ENCODE results near the gene CREB3L2.

CREB3L2 gene

DNA sequence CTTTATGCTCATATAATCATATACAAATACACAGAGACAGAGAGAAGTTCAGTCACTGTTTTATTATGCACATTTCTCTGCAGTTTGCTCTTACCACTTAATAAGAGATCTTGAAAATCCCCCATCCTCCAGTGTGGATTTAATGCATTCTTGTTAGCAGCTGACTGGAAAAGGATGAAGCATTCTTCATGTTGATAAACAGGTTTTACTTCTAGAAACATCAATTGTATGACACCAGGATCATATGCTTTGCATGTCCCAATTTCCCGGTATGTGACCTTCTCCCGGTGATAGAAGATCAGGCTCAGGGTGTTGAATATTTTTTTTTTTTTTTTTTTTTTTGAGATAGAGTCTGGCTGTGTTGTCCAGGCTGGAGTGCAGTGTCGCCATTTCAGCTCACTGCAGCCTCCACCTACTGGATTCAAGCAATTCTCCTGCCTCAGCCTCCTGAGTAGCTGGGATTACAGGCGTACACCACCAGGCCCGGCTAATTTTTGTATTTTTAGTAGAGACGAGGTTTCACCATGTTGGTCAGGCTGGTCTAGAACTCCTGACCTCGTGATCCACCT lies 6.2 kb upstream of the CREB3L2 start:
- Histone ChIP-seq H3K36me3 (ENCODE audit: control insufficient read depth, insufficient read depth, low read length) (no peaks in the 10 kb centered on the region), H3K27me3 (ENCODE audit: control insufficient read depth, insufficient read depth, low read length) (no peaks in the 10 kb centered on the region), H3K4me1 (ENCODE audit: control insufficient read depth, insufficient read depth, low read length) (no peaks in the 10 kb centered on the region), H3K4me3 (ENCODE audit: low read length) (no peak overlapping the region), H3K9ac (ENCODE audit: low read length) (no peak overlapping the region), H3K9me3 (ENCODE audit: control insufficient read depth, low read length) (no peaks in the 10 kb centered on the region)

- Histone ChIP-seq H3K4me1 (ENCODE audit: control insufficient read depth, insufficient read depth, low read length) (no peaks in the 10 kb centered on the region), H3K9ac (ENCODE audit: low read length) (no peak overlapping the region), H3K4me3 (ENCODE audit: low read length) (no peak overlapping the region), H3K9me3 (ENCODE audit: control insufficient read depth, low read length) (no peaks in the 10 kb centered on the region), H3K36me3 (ENCODE audit: control insufficient read depth, insufficient read depth, low read length) (no peaks in the 10 kb centered on the region), H3K27me3 (ENCODE audit: control insufficient read depth, insufficient read depth, low read length) (no peaks in the 10 kb centered on the region)
Measured at GRCh38 chr7:138006106-138006505, 4.2 kb upstream of the CREB3L2 start.

GRCh38 chr7:138004936-138005335 lies 3.0 kb upstream of the CREB3L2 start:
- Histone ChIP-seq H3K4me1 (ENCODE audit: control insufficient read depth, insufficient read depth, low read length) (peaks cover 4% of the 10 kb centered on the region), H3K27me3 (ENCODE audit: control insufficient read depth, insufficient read depth, low read length) (no peaks in the 10 kb centered on the region), H3K36me3 (ENCODE audit: control insufficient read depth, insufficient read depth, low read length) (no peaks in the 10 kb centered on the region), H3K4me3 (ENCODE audit: low read length) (no peak overlapping the region), H3K9ac (ENCODE audit: low read length) (no peak overlapping the region), H3K9me3 (ENCODE audit: control insufficient read depth, low read length) (no peaks in the 10 kb centered on the region)

- peaks cover 9% of the 10 kb centered on the region for H3K4me1 ChIP-seq (ENCODE audit: control insufficient read depth, insufficient read depth, low read length)
- H3K4me3 ChIP-seq (ENCODE audit: low read length), result no peak overlapping the region
- no peaks in the 10 kb centered on the region for H3K9me3 ChIP-seq (ENCODE audit: control insufficient read depth, low read length)
- H3K27me3 ChIP-seq (ENCODE audit: control insufficient read depth, insufficient read depth, low read length), result no peaks in the 10 kb centered on the region
- H3K36me3 ChIP-seq (ENCODE audit: control insufficient read depth, insufficient read depth, low read length), result no peaks in the 10 kb centered on the region
- no peak overlapping the region for H3K9ac ChIP-seq (ENCODE audit: low read length)
Measured at GRCh38 chr7:138004046-138004445, 2.2 kb upstream of the CREB3L2 start.

GRCh38 chr7:138002828-138003189 lies 923 bp upstream of the CREB3L2 start:
- Histone ChIP-seq H3K4me1 (ENCODE audit: control insufficient read depth, insufficient read depth, low read length) (peaks cover 9% of the 10 kb centered on the region), H3K27me3 (ENCODE audit: control insufficient read depth, insufficient read depth, low read length) (no peaks in the 10 kb centered on the region), H3K9me3 (ENCODE audit: control insufficient read depth, low read length) (no peaks in the 10 kb centered on the region), H3K9ac (ENCODE audit: low read length) (no peak overlapping the region), H3K4me3 (ENCODE audit: low read length) (no peak overlapping the region), H3K36me3 (ENCODE audit: control insufficient read depth, insufficient read depth, low read length) (no peaks in the 10 kb centered on the region)

DNA sequence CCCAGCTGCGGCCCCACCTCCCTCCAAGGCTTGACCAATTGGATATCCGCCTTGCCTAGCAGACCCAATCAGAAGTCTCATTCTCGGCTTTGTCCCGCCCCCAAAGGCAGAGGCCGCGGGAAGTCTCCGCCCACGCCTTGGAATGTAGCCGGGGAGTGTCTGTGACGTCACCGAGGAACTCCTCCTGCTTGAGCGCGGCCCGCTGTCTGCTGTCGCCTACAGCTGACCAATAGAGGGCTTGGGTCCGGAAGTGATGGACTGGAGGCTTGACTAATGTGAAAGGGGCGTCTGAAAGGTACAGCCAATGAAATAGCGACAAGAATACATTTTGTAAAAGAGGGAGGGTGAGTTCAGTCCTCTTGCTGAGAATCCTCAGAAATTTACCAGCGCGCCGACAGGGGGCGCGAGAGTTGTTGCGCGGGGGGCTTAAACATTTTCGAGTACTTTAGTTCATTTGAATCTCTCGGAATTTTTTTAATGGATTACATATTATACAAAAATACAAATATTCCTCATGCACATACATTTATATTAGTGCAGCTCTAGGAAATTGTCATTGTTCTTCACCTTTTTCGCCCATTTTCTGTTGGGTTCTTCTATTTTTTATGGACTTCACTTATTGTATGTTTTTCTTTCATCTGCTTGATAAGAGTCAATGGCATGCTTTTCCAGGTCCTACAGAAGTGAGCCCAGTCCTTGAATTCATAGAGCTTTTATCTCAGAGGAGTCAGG lies 376 bp upstream of the CREB3L2 start:
- H3K9ac ChIP-seq (ENCODE audit: low read length), result peak overlapping the region; percentile 88
- H3K36me3 ChIP-seq (ENCODE audit: control insufficient read depth, insufficient read depth, low read length), result no peaks in the 10 kb centered on the region
- H3K4me3 ChIP-seq (ENCODE audit: low read length), result peak overlapping the region; percentile 89
- H3K27me3 ChIP-seq (ENCODE audit: control insufficient read depth, insufficient read depth, low read length), result no peaks in the 10 kb centered on the region
- no peaks in the 10 kb centered on the region for H3K9me3 ChIP-seq (ENCODE audit: control insufficient read depth, low read length)
- H3K4me1 ChIP-seq (ENCODE audit: control insufficient read depth, insufficient read depth, low read length), result peaks cover 9% of the 10 kb centered on the region

GRCh38 chr7:138000081-138000701 lies 1.7 kb downstream of the CREB3L2 start:
- Histone ChIP-seq H3K36me3 (ENCODE audit: control insufficient read depth, insufficient read depth, low read length) (no peaks in the 10 kb centered on the region), H3K4me1 (ENCODE audit: control insufficient read depth, insufficient read depth, low read length) (peaks cover 9% of the 10 kb centered on the region), H3K27me3 (ENCODE audit: control insufficient read depth, insufficient read depth, low read length) (no peaks in the 10 kb centered on the region), H3K4me3 (ENCODE audit: low read length) (peak overlapping the region; percentile 89), H3K9me3 (ENCODE audit: control insufficient read depth, low read length) (no peaks in the 10 kb centered on the region), H3K9ac (ENCODE audit: low read length) (peak overlapping the region; percentile 88)

DNA sequence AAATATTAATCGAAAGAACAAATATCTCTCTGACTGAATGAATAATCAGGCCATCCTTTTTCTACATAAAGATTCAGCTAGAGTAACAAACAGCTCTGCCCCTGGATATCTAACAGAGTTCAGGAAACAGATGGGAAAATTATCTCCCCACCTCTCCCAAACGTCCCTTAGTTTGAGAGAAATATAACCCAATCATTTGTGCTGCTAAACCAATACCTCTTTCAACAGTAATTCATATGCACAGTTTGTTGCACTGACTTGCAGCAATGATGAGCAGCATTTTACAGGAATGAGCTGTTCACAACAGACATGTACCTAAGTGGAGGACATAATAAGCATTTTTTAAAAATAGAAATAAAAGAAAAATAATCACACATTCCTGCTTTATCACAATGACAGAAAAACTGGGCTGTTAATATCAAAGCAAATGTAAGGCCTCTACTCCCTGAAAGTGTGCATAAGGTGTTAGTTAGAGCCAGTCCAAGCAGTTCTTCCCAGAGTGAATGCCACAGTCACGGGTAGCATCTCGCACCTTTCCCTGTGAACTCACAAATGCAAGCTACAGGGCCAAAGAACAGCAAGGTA lies 2.3 kb downstream of the CREB3L2 start:
- Histone ChIP-seq H3K27me3 (ENCODE audit: control insufficient read depth, insufficient read depth, low read length) (no peaks in the 10 kb centered on the region), H3K9me3 (ENCODE audit: control insufficient read depth, low read length) (no peaks in the 10 kb centered on the region), H3K4me1 (ENCODE audit: control insufficient read depth, insufficient read depth, low read length) (peaks cover 9% of the 10 kb centered on the region), H3K9ac (ENCODE audit: low read length) (peak overlapping the region; percentile 88), H3K4me3 (ENCODE audit: low read length) (no peak overlapping the region), H3K36me3 (ENCODE audit: control insufficient read depth, insufficient read depth, low read length) (no peaks in the 10 kb centered on the region)

- H3K9me3 ChIP-seq (ENCODE audit: control insufficient read depth, low read length), result no peaks in the 10 kb centered on the region
- H3K36me3 ChIP-seq (ENCODE audit: control insufficient read depth, insufficient read depth, low read length), result no peaks in the 10 kb centered on the region
- H3K27me3 ChIP-seq (ENCODE audit: control insufficient read depth, insufficient read depth, low read length), result no peaks in the 10 kb centered on the region
- H3K9ac ChIP-seq (ENCODE audit: low read length), result no peak overlapping the region
- no peak overlapping the region for H3K4me3 ChIP-seq (ENCODE audit: low read length)
- H3K4me1 ChIP-seq (ENCODE audit: control insufficient read depth, insufficient read depth, low read length), result peaks cover 23% of the 10 kb centered on the region
Measured at GRCh38 chr7:137998250-137998649, 3.6 kb downstream of the CREB3L2 start.

- Histone ChIP-seq H3K9ac (ENCODE audit: low read length) (no peak overlapping the region), H3K4me3 (ENCODE audit: low read length) (no peak overlapping the region), H3K27me3 (ENCODE audit: control insufficient read depth, insufficient read depth, low read length) (no peaks in the 10 kb centered on the region), H3K4me1 (ENCODE audit: control insufficient read depth, insufficient read depth, low read length) (peaks cover 36% of the 10 kb centered on the region), H3K9me3 (ENCODE audit: control insufficient read depth, low read length) (no peaks in the 10 kb centered on the region), H3K36me3 (ENCODE audit: control insufficient read depth, insufficient read depth, low read length) (no peaks in the 10 kb centered on the region)
Measured at GRCh38 chr7:137996871-137997270, 5.0 kb downstream of the CREB3L2 start.

DNA sequence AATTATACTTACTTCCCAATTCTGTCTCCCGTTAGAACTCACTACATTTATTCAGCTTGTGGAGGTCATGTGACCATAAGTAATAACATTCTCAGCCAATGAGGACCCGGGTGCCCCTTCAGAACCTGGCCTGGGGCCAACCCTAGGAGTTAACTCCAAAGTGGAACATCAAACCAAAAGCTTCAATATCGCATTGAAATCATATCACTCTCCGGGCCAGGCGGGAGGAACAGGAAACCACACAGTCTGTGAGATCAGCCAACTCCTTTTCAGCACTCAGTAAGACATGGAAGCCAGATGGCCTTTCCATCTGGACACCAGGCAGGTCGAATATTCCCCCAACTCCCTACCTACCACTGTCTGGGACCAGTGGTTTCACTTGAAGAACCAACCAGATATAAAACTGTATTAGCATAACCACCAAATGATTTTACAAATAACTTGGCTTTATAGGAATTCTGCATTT lies 5.5 kb downstream of the CREB3L2 start:
- Histone ChIP-seq H3K9ac (ENCODE audit: low read length) (no peak overlapping the region), H3K4me3 (ENCODE audit: low read length) (no peak overlapping the region), H3K9me3 (ENCODE audit: control insufficient read depth, low read length) (no peaks in the 10 kb centered on the region), H3K4me1 (ENCODE audit: control insufficient read depth, insufficient read depth, low read length) (peaks cover 38% of the 10 kb centered on the region), H3K27me3 (ENCODE audit: control insufficient read depth, insufficient read depth, low read length) (no peaks in the 10 kb centered on the region), H3K36me3 (ENCODE audit: control insufficient read depth, insufficient read depth, low read length) (no peaks in the 10 kb centered on the region)

- Histone ChIP-seq H3K36me3 (ENCODE audit: control insufficient read depth, insufficient read depth, low read length) (no peaks in the 10 kb centered on the region), H3K4me3 (ENCODE audit: low read length) (no peak overlapping the region), H3K9ac (ENCODE audit: low read length) (no peak overlapping the region), H3K27me3 (ENCODE audit: control insufficient read depth, insufficient read depth, low read length) (no peaks in the 10 kb centered on the region), H3K9me3 (ENCODE audit: control insufficient read depth, low read length) (no peaks in the 10 kb centered on the region), H3K4me1 (ENCODE audit: control insufficient read depth, insufficient read depth, low read length) (peaks cover 28% of the 10 kb centered on the region)
Measured at GRCh38 chr7:137994216-137994615, 7.7 kb downstream of the CREB3L2 start.

All from mucosa of stomach (tissue), 1 donor.